ENCODE measurements around the gene IER3. TPM values are rescaled to one million over a fixed set of nuclear protein-coding genes. Genes with fewer than 3 reads are reported as not detected.
"Not testable (repeated sequence)": the region's sequence is repeated elsewhere in the genome, so short reads cannot be mapped to it uniquely, and the experiment has no call there.

IER3 gene
- total RNA-seq, 1 donor from 2014 or later, result 3.0 TPM

- DNase-seq, result no peak
These were observed 24.3 kb upstream of the IER3 start for GRCh38 chr6:30768634-30769087.

- no peak for DNase-seq
These were observed 23.6 kb upstream of the IER3 start for GRCh38 chr6:30767944-30768301.

DNA sequence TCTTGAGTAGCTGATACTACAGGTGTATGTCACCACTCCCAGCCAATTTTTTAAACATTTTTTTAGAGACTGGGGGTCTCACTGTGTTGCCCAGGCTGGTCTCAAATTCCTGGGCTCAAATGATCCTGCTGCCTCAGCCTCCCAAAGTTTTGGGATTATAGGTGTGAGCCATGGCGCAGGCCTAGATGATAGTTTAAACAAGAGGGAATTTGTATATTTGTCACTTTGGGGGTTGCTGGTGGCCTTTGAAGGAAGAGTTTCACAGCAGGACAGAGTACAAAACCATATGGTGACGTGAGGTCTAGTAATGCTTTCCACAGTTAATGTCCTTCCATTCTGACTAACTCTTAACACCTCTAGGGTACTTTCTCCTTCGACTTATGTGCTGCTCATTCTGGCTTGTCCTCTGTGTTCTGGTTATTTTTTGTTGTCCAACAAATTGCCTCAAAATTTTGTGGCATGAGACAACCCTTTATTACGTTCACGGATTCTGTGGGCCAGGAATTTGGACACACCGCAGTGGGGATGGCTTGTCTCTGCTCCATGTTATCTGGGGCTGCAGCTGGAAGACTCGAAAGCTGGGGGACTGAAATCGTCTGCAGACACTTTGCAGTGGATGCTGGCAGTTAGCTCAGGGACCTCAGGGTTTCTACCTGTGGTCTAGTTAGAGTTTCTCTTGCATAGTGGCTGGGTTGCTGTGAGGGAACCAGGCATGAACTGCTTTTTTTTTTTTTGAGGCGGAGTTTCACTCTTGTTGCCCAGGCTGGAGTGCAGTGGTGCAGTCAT is 23.0 kb upstream of the IER3 start:
- DNase-seq, result no peak

DNA sequence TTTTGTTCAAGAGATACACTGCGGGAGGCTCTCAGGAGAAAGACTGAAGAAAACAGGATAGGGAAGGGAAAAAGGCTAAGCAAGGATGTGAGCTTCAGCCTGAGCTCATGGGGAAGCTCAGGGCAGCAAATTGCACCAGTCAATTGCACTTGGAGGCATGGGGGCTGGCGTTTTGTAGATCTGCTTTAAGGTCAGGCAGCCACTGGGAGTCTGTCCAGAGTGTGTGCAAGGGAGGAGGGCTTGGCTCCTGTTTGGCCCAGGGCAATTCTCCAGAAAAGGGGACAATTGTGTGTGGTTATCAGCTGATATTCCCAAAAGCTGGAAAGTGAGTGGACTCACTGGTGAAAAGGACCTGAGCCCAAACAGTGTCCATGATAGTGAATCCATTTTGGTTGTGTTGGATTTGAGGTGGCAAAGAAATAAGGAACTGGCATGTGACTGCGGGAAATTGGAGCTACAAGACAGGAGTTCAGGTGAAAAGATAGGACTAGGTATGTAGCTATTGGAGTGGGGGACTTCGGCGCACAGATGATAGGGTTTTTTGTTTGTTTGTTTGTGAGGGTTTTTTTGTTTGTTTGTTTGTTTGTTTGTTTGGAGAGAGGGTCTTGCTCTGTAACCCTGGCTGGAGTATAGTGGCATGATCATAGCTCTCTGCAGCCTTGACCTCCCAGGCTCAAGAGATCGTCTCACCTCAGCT is 22.3 kb upstream of the IER3 start:
- no peak for DNase-seq

DNA sequence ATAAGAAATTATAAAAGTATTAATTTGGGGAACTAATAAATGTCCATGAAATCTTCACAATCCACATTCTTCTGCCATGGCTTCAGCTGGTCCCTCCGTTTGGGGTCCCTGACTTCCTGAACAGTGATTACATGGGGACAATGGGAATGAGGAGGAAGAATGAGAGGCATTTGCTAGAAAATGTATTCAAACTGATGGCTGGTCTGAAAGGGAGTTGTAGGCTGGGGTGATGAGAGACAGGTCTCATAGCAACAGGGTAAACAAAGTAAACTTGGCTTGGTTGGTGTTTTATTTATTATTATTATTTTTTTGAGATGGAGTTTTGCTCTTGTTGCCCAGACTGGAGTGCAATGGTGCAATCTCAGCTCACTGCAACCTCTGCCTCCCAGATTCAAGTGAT is 21.1 kb upstream of the IER3 start:
- not testable (repeated sequence) for DNase-seq

GRCh38 chr6:30764490-30765043 is 20.2 kb upstream of the IER3 start:
- not testable (repeated sequence) for DNase-seq

DNA sequence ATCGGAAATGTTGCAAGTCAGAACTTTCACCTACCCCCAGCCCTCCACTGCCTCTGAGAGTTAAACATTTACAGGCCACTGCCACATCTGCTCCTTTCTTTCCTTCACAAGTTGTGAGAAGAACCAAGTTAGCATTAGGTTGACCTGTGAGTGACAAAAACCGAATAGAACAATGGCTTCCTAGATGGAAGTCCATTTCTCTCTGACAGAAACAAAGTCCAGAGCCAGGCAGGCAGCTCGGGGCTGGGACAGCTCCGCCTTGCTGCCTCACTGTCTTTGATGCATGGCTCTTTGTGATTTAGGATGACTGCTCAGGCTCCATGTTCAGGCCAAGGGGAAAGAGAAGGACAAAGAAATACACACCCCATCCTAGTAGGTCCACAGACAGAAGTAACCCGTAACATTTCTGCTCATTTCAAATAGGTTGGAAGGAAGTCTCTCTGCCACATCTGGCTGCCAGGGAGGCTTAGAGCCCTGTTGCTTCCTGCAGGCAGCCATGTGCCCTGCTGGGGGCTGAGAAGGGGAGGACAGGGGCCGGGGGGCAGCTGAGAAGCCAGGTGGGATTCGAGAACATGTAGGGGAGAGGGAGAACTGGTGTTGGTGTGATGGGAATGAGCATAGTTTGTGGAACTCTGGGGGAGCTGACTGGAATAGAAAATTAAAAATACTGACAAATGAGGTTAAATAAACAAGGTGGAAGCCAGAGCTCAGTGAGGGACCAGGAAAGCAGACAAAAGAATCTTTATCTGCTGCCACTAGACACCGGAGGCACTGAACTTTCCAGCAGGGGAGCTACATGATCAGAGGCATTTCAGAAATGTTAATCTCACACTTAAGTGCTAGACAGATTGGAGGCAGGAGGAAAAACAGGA is 19.5 kb upstream of the IER3 start:
- no peak for DNase-seq

DNA sequence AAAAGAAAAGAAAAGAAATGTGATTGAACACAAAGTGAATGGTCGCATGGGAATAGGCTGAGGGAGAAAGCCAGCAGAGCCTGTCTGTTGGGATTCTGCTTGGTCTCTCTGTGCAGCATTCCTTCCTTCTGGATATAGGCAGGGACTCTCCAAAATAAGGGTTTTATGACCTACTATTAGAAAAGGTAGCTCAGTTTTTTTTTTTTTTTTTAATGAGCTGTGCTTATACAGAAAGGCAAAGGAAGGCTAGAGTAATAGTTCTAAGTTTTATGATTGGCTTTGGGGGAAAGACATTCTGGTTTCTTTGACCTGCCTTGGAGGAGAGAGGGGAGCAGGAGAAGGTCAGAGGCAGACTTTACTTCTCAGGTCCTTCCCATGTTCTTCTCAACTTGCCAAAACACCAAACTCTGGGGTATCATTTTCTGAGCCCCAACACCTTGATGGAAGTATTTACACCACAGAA is 18.8 kb upstream of the IER3 start:
- DNase-seq, result no peak

DNA sequence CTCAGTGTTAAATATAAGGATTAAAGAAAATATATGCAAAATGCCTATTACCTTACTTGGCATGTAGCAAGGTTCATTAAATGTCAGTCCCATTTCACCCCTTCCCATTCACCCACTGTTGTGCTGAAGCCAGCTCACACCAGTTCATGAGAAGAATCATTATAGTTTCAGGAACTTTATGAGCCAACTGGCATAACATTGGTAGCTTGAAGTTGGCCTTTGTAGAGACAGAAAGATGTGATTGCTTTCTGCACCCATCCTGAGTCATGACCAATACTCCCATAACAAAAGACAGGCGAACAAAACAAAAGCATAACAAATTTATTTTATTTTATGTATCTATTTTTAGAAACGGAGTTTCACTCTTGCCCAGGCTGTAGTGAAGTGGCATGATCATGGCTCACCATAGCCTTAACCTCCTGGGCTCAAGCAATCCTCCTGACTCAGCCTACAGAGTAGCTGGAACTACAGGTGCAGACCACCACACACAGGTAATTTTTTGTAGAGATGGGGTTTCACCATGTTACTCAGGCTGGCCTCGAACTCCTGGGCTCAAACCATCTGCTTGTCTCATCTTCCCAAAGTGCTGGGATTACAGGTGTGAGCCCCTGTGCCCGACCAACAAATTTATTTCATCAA is 17.6 kb upstream of the IER3 start:
- no peak for DNase-seq

- no peak for DNase-seq
These were observed 16.2 kb upstream of the IER3 start for GRCh38 chr6:30760549-30760948.

GRCh38 chr6:30759575-30760239 is 15.4 kb upstream of the IER3 start:
- DNase-seq, result no peak

GRCh38 chr6:30757261-30757904 is 13.0 kb upstream of the IER3 start:
- DNase-seq, result no peak

DNA sequence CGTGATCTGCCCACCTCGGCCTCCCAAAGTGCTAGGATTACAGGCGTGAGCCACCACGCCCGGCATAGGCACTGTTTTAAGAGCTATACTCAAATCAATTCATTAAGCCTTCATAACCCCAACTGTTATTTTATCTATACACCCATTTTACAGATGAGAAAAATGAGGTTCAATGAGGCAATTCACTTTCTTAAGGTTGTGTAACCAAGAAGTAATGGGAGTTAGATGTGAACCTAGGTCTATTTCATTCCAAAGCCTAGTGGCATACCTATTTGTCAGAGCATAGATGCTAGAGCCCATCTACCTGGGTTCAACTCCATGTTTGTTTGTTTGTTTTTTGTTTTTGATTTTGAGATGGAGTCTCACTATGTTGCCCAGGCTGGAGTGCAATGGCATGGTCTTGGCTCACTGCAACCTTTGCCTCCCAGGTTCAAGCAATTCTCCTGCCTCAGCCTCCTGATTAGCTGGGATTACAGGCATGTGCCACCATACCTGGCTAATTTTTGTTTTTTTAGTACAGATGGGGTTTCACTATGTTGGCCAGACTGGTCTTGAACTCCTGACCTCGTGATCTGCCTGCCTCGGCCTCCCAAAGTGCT is 12.2 kb upstream of the IER3 start:
- not testable (repeated sequence) for DNase-seq

- no peak for DNase-seq
These were observed 10.3 kb upstream of the IER3 start for GRCh38 chr6:30754631-30755030.

DNA sequence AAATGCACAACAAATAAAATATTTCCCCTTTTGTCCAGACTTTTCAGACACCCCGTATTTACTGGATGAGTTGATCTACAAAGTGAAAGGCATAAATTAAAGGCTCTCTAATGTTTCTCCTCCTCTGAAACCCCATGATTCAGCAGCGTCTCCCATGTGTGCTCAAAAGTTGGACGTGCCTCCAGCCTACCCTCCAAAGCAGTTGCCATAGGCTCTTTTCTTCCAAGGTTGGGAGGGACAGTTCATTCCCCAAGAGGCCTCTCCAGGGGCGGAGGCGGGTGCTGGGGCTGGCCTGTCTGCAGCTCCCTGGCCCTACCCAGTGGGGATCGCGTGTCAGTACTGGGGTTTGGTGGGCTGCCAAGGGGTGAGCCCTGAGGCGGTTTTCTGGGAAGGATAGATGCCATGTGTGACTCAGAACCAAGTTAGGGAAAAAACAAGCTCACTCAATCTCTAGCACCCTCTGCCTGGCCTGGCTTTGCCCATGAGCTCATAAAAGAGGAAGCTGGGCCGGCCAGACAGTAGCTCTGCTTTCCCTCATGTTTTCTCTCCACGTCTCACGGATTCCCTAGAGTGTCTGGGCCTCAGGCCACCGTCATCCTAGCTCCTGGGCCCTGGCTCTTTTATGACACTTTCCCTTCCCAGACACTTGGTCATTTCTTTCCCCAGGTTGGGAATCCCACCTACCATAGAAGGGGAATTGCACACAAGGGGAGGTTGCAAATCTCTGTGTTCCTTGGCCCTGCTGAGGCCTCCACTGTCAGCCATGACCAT is 8.0 kb upstream of the IER3 start:
- DNase-seq, result peak; percentile 22

- DNase-seq, result no peak
These were observed 6.0 kb upstream of the IER3 start for GRCh38 chr6:30750379-30750668.

GRCh38 chr6:30749554-30750378 is 5.4 kb upstream of the IER3 start:
- DNase-seq, result no peak

DNA sequence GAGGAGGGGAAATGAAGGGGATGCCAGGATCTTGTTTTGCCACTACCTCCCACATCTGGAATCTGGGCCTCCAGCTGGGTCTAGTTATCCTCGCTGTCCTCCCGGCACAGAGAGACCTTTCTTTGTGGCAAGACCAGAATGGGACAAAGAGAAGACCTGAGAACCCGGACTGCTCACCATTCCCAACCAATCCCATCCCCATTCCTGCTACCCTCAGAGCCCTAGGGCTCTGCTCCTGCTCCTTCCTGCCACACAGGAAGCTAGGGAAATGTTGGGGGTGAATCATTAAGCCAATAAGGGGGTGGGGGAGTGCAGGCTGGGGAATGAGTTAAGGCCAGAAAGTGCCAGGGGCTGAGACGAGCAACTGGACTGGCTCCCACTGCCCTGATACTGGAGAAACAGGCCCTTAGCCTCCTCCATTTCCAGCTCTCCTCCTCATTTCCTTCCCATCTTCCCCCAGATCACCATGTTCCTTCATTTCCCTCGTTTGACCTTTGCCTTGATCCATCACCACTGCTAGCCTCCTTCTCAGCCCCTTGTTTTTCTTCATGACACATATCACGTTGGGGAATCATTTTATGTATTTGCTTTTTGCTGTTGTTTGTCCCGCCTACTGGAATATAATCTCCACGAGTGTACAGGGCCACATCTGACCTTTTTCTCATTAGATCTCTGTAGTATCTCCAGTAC is 4.6 kb upstream of the IER3 start:
- DNase-seq, result no peak
